ENCODE measurements around the gene FRRS1L. TPM values are rescaled to one million over a fixed set of nuclear protein-coding genes. Genes with fewer than 3 reads are reported as not detected.

FRRS1L gene
- total and polyA plus RNA-seq, 2 donors (not counting 1 experiment from before 2014, with no cell fraction given) = not detected

GRCh38 chr9:109119439-109120203 lies 47.4 kb downstream of the FRRS1L start, which contains the start of gene TMEM245:
TSS of gene TMEM245 (minus strand) at chr9:109119947. CDS start at chr9:109119913, 34 bp downstream.
- Histone ChIP-seq H3K4me3 (ENCODE audit: control extremely low read depth in 1 of 5, extremely low read depth in 1 of 5, insufficient read depth in 1 of 5, low read depth in 2 of 5, low read length in 4 of 5) (peak within 1 kb of the TSS; percentile 63 to 89 (median 74)), H3K36me3 (replicated peaks in 1 of 2; ENCODE audit: control extremely low read depth in 1 of 2, control insufficient read depth in 1 of 2, extremely low read depth in 1 of 2, insufficient read depth in 2 of 2, low read length in 1 of 2) (no peaks in the 10 kb centered on the region), H3K4me2 (replicated peaks; ENCODE audit: low read depth, low read length, poor library complexity, severe bottlenecking) (peak within 1 kb of the TSS; percentile 93), H3K9me3 (ENCODE audit: control extremely low read depth in 1 of 3, control insufficient read depth in 2 of 3, insufficient read depth in 1 of 3, low read length in 2 of 3) (no peaks in the 10 kb centered on the region), H2AFZ (ENCODE audit: insufficient read depth, low read depth, low read length, poor library complexity, severe bottlenecking) (peak within 1 kb of the TSS; percentile 90), H4K20me1 (ENCODE audit: control insufficient read depth, insufficient read depth, low read length, poor library complexity, severe bottlenecking) (peaks cover 42% of the 10 kb centered on the region), H3K27ac (ENCODE audit: low read length in 2 of 2) (peak within 1 kb of the TSS; percentile 24 to 81), H3K79me2 (ENCODE audit: control insufficient read depth, insufficient read depth, low read length) (peaks cover 48% of the 10 kb centered on the region), H3K4me1 (ENCODE audit: control insufficient read depth in 2 of 2, insufficient read depth in 2 of 2, low read length in 2 of 2) (peaks cover 18 to 32% of the 10 kb centered on the region in 2 donors), H3K9ac (ENCODE audit: low read length) (peak within 1 kb of the TSS; percentile 92), H3K27me3 (replicated peaks in 1 of 4; ENCODE audit: control extremely low read depth in 1 of 4, control insufficient read depth in 3 of 4, insufficient read depth in 4 of 4, low read length in 3 of 4) (no peaks in the 10 kb centered on the region)
- peak within 1 kb of the TSS; percentile 91 for H3K4me3 Mint-ChIP-seq
- peak; percentile 97 for DNase-seq
- intact Hi-C loops (cut with micrococcal nuclease) = loop anchor here (1.0 to 10.0 kb wide), 6 partner anchors 15 to 1835 kb away; partner anchors contain the start of genes ABITRAM, CTNNAL1, ELP1 and RAD23B
- H3K27ac Mint-ChIP-seq = peak within 1 kb of the TSS; percentile 86
- H3K9me3 Mint-ChIP-seq (ENCODE audit: insufficient read depth) = no peaks in the 10 kb centered on the region
- peak; percentile 96 for ATAC-seq (ENCODE audit: low read depth)
- WGBS (ENCODE audit: insufficient coverage) = under 1% methylated on average over 84 of the region's 88 CpGs
- TF ChIP-seq, protein P1, sequence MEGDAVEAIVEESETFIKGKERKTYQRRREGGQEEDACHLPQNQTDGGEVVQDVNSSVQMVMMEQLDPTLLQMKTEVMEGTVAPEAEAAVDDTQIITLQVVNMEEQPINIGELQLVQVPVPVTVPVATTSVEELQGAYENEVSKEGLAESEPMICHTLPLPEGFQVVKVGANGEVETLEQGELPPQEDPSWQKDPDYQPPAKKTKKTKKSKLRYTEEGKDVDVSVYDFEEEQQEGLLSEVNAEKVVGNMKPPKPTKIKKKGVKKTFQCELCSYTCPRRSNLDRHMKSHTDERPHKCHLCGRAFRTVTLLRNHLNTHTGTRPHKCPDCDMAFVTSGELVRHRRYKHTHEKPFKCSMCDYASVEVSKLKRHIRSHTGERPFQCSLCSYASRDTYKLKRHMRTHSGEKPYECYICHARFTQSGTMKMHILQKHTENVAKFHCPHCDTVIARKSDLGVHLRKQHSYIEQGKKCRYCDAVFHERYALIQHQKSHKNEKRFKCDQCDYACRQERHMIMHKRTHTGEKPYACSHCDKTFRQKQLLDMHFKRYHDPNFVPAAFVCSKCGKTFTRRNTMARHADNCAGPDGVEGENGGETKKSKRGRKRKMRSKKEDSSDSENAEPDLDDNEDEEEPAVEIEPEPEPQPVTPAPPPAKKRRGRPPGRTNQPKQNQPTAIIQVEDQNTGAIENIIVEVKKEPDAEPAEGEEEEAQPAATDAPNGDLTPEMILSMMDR (IDR thresholded peaks at IDR 0.05) = no peak
- no peak for TF ChIP-seq EZH2 (IDR thresholded peaks at IDR 0.05; ENCODE audit: borderline replicate concordance, insufficient read depth, low read depth, low read length, poor library complexity, severe bottlenecking)
- H3K27me3 Mint-ChIP-seq = no peaks in the 10 kb centered on the region
- H3K4me1 Mint-ChIP-seq = peaks cover 30% of the 10 kb centered on the region
- CTCF ChIA-PET = interaction anchor here (0.6 to 1.1 kb wide), 2 partner anchors 10 to 165 kb away, joined by 3 to 4 read pairs; no protein-coding TSS in a partner anchor
- POLR2A ChIA-PET = interaction anchor here (0.5 to 0.6 kb wide), 2 partner anchors 108 to 110 kb away, joined by 3 to 4 read pairs; no protein-coding TSS in a partner anchor

Measured in B cell (primary cell).